ENCODE measurements around the gene NTSR1.

The NTSR1 gene

DNA sequence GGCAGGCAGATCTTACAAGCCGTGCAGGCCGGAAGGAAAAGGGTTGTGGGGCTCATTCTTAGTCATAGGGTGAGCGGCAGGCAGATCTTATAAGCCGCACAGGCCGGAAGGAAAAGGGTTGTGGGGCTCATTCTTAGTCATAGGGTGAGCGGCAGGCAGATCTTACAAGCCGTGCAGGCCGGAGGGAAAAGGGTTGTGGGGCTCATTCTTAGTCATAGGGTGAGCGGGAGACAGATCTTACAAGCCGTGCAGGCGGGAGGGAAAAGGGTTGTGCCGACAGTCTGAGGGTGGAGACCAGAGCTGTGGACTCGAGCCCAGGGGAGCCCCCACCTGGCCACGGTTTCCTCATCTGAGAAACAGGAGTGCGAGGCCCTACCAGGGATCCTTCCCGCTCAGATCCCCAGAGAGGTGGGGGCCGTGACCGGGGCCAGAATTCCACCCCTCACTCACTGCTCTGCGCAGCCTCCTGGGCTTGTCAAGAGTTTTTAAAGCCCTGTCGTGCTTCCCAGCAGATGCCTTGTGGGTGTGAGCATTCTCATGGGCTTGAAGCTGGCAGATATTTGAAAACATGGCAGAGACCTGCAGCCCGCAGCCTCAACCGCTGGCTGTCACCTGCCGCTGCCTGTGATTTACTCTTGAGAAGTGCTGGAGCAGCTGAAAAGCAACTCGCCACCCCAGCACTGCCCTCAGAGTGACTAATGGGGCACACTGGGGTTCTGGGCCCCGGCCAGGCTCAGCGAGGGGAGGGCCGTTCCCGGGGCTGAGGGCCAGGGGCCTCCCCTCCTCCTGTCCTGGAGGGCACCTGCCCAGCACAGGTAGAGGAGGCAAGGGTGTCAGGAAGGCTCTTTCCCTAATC is 31.9 kb downstream of the NTSR1 start:
- peak; percentile 49 to 67 (median 66) for DNase-seq (ENCODE audit: low read depth in 3 of 3)

DNA sequence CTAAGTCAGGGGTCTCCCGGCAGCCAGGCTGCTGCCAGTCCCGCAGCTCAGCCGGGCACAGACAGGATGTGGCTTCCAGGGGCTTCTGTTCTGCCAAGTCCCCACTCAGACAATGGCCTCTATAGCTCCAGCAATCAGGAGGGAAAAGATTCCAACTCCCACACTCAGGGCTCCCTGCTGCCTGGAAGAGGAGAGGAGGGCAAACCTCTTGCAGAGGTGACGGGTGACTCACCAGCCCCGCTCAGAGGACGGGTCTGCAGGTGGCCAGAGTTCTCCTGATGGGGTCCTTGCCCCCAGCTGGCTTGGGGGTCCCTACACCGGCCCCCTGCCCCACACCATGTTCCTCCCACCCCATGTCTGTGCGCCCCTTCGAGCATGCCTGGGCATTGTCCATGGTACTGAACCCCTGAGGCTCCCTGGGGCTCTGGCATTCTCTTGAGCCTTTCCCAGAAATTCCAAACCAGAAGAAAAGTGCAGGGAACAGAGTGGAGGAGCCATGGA is 32.6 kb downstream of the NTSR1 start:
- DNase-seq (ENCODE audit: low read depth in 3 of 3) = no peak

- DNase-seq (ENCODE audit: low read depth in 3 of 3) = no peak
Measured at GRCh38 chr20:62741701-62742491, 33.3 kb downstream of the NTSR1 start.

- DNase-seq (ENCODE audit: low read depth in 3 of 3) = no peak
Measured at GRCh38 chr20:62742550-62742949, 33.9 kb downstream of the NTSR1 start.

GRCh38 chr20:62742979-62743776 is 34.5 kb downstream of the NTSR1 start:
- DNase-seq (ENCODE audit: low read depth in 3 of 3) = no peak

DNA sequence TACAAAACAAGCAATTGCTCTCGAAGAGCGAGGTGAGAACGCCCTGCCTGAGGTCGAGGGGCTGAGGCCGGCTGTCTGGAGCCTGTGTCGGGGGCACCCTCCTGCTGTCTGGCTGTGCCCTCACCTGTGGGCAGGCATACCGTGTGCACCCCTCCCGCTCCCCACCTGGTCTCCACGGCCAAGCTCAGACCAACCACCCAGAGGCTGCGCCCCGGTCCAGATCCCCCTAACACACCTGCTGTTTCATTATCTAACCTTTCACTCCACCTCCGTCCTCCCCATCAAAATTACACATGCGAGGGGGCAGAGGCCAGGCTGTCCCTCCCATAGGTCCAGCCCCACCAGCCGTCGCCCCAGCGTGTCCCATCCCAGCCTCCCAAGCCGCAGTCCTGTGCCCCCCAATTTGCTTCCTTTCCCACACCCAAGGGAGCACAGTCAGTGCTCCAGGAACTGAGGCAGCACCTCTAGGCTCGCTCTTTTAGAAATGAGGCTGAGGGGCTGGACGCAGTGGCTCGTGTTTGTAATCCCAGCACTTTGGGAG is 35.2 kb downstream of the NTSR1 start:
- DNase-seq (ENCODE audit: low read depth in 3 of 3) = no peak

DNA sequence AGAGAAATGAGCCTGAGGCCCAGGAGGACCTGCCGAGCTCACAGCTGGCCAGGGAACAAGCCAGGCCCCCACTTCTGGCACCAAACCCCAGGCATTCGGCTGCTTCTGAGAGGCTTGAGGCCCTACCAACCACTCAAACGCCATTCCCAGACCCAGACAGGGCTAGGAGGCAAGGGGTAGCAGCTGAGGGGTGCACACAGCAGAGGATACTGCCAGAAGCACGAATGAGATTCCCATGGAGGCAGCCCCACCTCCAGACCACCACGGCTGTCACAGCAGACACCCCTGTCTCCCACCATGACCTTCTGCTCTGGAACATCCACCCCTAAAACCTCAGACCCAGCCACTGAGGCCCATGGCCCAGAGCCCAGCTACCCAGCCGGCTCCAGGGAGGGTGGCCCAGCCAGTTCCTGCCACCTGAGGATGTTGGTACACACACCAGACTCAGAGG is 36.1 kb downstream of the NTSR1 start:
- DNase-seq (ENCODE audit: low read depth in 3 of 3) = no peak

GRCh38 chr20:62745279-62745951 is 36.8 kb downstream of the NTSR1 start:
- no peak for DNase-seq (ENCODE audit: low read depth in 3 of 3)

- DNase-seq (ENCODE audit: low read depth in 3 of 3) = no peak
Measured at GRCh38 chr20:62745952-62746288, 37.3 kb downstream of the NTSR1 start.

DNA sequence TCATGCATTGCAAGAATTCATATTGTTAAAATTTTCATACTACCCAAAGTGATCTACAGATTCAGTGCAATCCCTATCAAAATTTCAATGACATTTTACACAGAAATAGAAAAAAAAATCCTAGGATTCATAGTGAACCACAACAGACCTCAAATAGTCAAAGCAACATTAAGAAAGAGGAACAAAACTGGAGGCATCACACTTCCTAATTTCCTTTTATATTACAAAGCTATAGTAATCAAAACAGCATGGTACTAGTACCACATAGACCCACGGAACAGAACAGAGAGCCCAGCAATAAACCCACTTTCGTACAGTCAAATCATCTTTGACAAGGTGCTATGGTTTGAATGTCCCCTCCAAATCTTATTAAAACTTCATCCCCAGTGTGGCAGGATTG is 39.7 kb downstream of the NTSR1 start:
- DNase-seq (ENCODE audit: low read depth in 3 of 3) = no peak

- DNase-seq (ENCODE audit: low read depth in 3 of 3) = no peak
Measured at GRCh38 chr20:62749851-62750445, 41.3 kb downstream of the NTSR1 start.

- no peak for DNase-seq (ENCODE audit: low read depth in 3 of 3)
Measured at GRCh38 chr20:62751551-62752150, 43.0 kb downstream of the NTSR1 start.

- no peak for DNase-seq (ENCODE audit: low read depth in 3 of 3)
Measured at GRCh38 chr20:62752181-62752670, 43.6 kb downstream of the NTSR1 start.

DNA sequence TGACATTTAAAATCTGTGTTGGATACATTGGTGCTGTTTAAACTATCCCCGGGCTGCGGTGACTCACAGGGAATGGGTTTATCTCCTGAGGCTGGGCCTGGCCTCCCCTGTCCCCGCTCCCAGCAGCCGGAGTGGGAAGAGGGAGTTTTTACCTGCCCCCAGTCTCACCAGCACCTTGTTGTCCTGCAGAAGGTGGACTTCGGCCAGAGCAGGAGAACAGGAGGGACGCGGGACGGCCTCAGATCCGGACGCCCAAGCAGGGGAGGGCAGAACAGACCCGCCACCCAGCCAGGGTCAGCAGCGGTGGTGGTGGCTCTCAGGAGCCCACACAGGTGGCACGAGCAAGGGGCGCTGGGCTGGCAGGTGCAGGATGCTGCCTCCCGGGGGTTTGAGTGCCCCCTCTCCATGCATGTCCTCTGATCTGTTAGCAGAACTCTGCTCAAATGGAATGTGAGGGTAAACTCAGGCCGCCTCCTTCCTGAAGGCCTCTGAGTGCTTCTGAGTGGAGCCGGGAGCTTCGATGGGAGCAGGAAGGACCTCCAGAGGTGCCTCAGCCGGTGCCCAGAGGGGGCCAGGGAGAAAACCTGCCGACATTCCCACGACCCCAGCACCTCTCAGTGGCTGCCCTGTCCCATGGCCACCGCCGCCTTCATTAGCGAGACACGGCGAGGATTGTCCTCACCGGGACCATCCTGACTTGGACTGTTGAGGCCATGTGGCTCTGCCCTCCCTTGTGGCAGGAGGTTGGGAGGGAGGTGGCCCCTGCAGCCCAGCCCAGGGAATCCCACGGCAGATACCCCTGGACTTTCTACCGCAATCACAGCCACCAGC is 44.2 kb downstream of the NTSR1 start:
- DNase-seq (ENCODE audit: low read depth in 3 of 3) = no peak

- DNase-seq (ENCODE audit: low read depth in 3 of 3) = no peak
Measured at GRCh38 chr20:62753626-62754025, 45.0 kb downstream of the NTSR1 start.

DNA sequence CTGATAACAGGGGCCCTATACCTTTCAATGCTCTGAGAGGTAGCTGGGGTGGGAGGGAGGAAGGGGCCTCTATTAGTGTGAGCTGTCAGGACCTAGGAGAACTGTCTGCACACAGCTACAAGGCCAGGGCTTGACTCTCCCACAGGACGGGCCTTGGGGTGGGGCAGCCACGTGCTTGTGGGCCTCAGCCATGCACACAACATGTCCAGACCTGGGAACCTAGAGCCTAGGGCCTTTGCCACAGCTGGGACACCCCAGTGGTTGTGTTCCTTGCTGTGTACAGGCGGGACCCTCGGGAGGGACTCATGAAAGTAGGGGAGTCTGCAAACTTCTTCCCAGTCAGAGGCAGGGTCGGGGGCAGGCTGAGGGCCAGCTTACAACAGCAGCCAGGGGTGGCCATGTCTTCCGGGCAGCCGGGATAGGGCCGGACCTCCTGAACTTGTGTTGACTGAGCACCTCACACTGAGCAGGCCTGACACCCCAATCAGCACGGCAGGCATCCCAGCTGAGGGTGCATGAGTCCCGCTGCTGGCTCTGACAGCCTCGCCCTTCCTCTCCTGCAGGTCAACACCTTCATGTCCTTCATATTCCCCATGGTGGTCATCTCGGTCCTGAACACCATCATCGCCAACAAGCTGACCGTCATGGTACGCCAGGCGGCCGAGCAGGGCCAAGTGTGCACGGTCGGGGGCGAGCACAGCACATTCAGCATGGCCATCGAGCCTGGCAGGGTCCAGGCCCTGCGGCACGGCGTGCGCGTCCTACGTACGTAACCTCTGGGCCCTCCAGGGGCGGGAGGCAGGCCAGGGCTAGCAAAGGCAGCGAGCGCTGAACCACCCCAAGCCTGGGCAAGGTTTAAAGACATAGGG is 45.7 kb downstream of the NTSR1 start:
- DNase-seq (ENCODE audit: low read depth in 3 of 3) = no peak

- DNase-seq (ENCODE audit: low read depth in 3 of 3) = no peak
Measured at GRCh38 chr20:62754991-62755356, 46.3 kb downstream of the NTSR1 start.
